ENCODE data around the gene SVIL.

- TF ChIP-seq CTCF (IDR thresholded peaks at IDR 0.05; ENCODE audit: poor library complexity, severe bottlenecking) (no peak), EZH2 (IDR thresholded peaks at IDR 0.05; ENCODE audit: borderline replicate concordance, insufficient read depth, low read length, poor library complexity, severe bottlenecking) (no peak), POLR2AphosphoS5 (IDR thresholded peaks at IDR 0.05) (no peak), SMC3 (conservative IDR thresholded peaks at IDR 0.05; ENCODE audit: poor library complexity) (no peak), REST (IDR thresholded peaks at IDR 0.05; ENCODE audit: borderline replicate concordance) (no peak), EP300 (conservative IDR thresholded peaks at IDR 0.05; ENCODE audit: poor library complexity, severe bottlenecking) (no peak), RAD21 (conservative IDR thresholded peaks at IDR 0.05) (no peak)
Measured at GRCh38 chr10:29555091-29555745, 79.6 kb downstream of the SVIL start.
